ENCODE results near the gene CYSTM1.

Gene CYSTM1

DNA sequence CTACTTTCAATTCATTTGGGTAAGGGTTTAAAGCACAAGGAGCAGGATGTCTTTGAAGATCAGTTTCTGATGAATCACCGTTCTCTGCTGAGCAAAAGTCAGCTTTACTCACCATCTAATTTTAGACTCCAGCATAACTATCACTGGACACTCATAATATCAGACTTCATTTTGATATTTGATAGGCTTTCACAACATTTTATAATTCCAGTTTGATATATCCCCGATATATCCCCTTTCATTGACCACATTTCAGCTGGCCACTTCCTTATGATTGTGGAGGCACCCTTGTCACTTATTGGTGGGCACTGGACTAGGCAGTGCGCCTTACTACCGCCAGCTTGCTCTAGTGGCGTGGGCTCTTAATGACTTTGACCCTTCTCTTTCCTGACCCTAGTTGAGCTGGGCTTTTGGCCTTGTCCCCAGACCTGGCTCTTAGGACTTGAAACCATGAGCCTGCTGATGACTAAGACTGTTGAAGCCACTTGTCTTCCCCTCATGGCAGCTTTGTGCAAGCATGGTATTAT lies 46.8 kb downstream of the CYSTM1 start:
- Histone ChIP-seq H3K36me3 (ENCODE audit: insufficient read depth, low read length) (no peaks in the 10 kb centered on the region), H3K9ac (ENCODE audit: low read depth, low read length) (no peak overlapping the region), H2AFZ (ENCODE audit: low read depth, low read length) (no peak overlapping the region), H3K4me3 (ENCODE audit: low read depth in 1 of 2, low read length in 2 of 2) (no peak overlapping the region), H3K9me3 (ENCODE audit: insufficient read depth, low read length, severe bottlenecking) (no peaks in the 10 kb centered on the region), H3K79me2 (ENCODE audit: insufficient read depth, low read length) (no peaks in the 10 kb centered on the region), H3K4me1 (ENCODE audit: insufficient read depth, low read length) (no peaks in the 10 kb centered on the region), H3K27me3 (ENCODE audit: insufficient read depth, low read length, poor library complexity) (no peaks in the 10 kb centered on the region), H4K20me1 (ENCODE audit: insufficient read depth, low read length) (0 out of 2 replicates have a peak, but pooled peaks cover 1% of the 10 kb centered on the region), H3K27ac (ENCODE audit: low read length) (no peak overlapping the region), H3K4me2 (ENCODE audit: insufficient read depth, low read length) (no peak overlapping the region)
- no peak for TF ChIP-seq CTCF (IDR thresholded peaks at IDR 0.05; ENCODE audit: borderline replicate concordance, extremely low read depth, low read length, poor library complexity, severe bottlenecking)
- no peak for TF ChIP-seq EZH2 (IDR thresholded peaks at IDR 0.05; ENCODE audit: borderline replicate concordance, low read depth, low read length, severe bottlenecking)
- ATAC-seq (ENCODE audit: insufficient read depth, low read depth): no peak
- DNase-seq: no peak

DNA sequence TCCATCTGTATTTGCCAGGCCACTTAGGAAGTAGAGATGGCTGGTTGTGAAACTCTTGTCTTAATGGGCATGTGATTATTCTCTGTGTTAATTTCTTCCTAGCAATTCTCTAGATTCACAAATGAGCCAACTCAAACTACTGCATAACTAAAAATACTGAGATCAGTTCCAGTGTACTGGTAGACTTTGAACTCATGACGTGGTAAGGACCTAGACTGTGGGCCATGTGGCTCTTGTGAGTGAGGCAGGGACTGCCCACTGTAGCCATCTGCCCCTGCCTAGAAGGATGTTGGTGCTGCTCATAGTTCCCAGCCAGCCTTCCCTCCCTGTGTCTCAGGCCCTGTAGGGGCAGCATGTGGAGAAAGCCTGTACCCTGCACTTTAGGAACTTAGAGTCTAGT lies 47.4 kb downstream of the CYSTM1 start:
- Histone ChIP-seq H3K4me2 (ENCODE audit: insufficient read depth, low read length) (no peak overlapping the region), H3K27ac (ENCODE audit: low read length) (no peak overlapping the region), H3K36me3 (ENCODE audit: insufficient read depth, low read length) (no peaks in the 10 kb centered on the region), H4K20me1 (ENCODE audit: insufficient read depth, low read length) (0 out of 2 replicates have a peak, but pooled peaks cover 6% of the 10 kb centered on the region), H3K27me3 (ENCODE audit: insufficient read depth, low read length, poor library complexity) (no peaks in the 10 kb centered on the region), H3K9ac (ENCODE audit: low read depth, low read length) (no peak overlapping the region), H2AFZ (ENCODE audit: low read depth, low read length) (no peak overlapping the region), H3K9me3 (ENCODE audit: insufficient read depth, low read length, severe bottlenecking) (no peaks in the 10 kb centered on the region), H3K4me3 (ENCODE audit: low read depth in 1 of 2, low read length in 2 of 2) (no peak overlapping the region), H3K79me2 (ENCODE audit: insufficient read depth, low read length) (no peaks in the 10 kb centered on the region), H3K4me1 (ENCODE audit: insufficient read depth, low read length) (no peaks in the 10 kb centered on the region)
- DNase-seq (no peak), ATAC-seq (ENCODE audit: insufficient read depth, low read depth) (no peak)
- TF ChIP-seq EZH2 (IDR thresholded peaks at IDR 0.05; ENCODE audit: borderline replicate concordance, low read depth, low read length, severe bottlenecking): no peak
- TF ChIP-seq CTCF (IDR thresholded peaks at IDR 0.05; ENCODE audit: borderline replicate concordance, extremely low read depth, low read length, poor library complexity, severe bottlenecking): no peak

DNA sequence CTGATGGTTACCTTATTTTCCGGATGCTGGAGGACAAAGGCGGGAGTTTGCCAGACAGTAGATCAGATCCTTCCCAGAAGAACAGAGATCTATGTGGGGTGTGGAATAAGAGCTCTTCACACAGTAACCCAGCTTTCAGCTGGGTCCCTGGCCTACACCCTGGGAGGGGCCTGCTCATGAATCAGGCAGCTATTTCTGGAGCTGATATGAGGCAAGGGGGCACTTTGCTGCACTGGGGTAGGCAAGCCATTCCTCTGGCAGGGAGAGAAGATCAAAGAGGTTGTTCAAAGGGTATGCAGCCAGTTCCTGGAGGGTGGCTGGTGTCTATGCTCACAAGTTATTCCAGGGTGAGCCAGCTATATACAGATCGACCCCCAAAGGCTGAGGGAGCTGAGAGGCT lies 48.6 kb downstream of the CYSTM1 start:
- Histone ChIP-seq H2AFZ (ENCODE audit: low read depth, low read length) (no peak overlapping the region), H3K36me3 (ENCODE audit: insufficient read depth, low read length) (no peaks in the 10 kb centered on the region), H3K79me2 (ENCODE audit: insufficient read depth, low read length) (no peaks in the 10 kb centered on the region), H3K4me2 (ENCODE audit: insufficient read depth, low read length) (no peak overlapping the region), H3K27me3 (ENCODE audit: insufficient read depth, low read length, poor library complexity) (no peaks in the 10 kb centered on the region), H4K20me1 (ENCODE audit: insufficient read depth, low read length) (0 out of 2 replicates have a peak, but pooled peaks cover 6% of the 10 kb centered on the region), H3K4me1 (ENCODE audit: insufficient read depth, low read length) (no peaks in the 10 kb centered on the region), H3K4me3 (ENCODE audit: low read depth in 1 of 2, low read length in 2 of 2) (no peak overlapping the region), H3K27ac (ENCODE audit: low read length) (no peak overlapping the region), H3K9me3 (ENCODE audit: insufficient read depth, low read length, severe bottlenecking) (no peaks in the 10 kb centered on the region), H3K9ac (ENCODE audit: low read depth, low read length) (no peak overlapping the region)
- no peak for DNase-seq
- TF ChIP-seq EZH2 (IDR thresholded peaks at IDR 0.05; ENCODE audit: borderline replicate concordance, low read depth, low read length, severe bottlenecking): no peak
- TF ChIP-seq CTCF (IDR thresholded peaks at IDR 0.05; ENCODE audit: borderline replicate concordance, extremely low read depth, low read length, poor library complexity, severe bottlenecking): no peak
- no peak for ATAC-seq (ENCODE audit: insufficient read depth, low read depth)
